B cell (primary cell): ENCODE measurements around the gene PREX1. TPM values are rescaled to one million over a fixed set of nuclear protein-coding genes. Genes with fewer than 3 reads are reported as not detected.

Experiments used
- ATAC-seq: fragments of 200-7000 bp; cut with Tn5 transposase; one replicate; pipeline ENCODE4 v1.10.0; 2021; ENCODE audit warnings: low read depth, mild to moderate bottlenecking, moderate number of reproducible peaks, moderate library complexity
- CTCF ChIA-PET: fragments of 350-600 bp; sonication (Branson Sonifier 250); formaldehyde crosslinking; loops from one replicate; lab custom pipeline; 2021; ENCODE audit warnings: antibody characterized with exemption, inconsistent platforms; lab: Charles Lee
- POLR2A ChIA-PET: fragments of 350-600 bp; sonication (Branson Sonifier 250); formaldehyde crosslinking; loops from one replicate; lab custom pipeline; 2021; ENCODE audit warnings: antibody characterized with exemption; lab: Charles Lee
- DNase-seq: peaks from one replicate; pipeline ENCODE4 v3.0.0; 2013
- H2AFZ ChIP-seq: 2 replicates; pipeline ENCODE4 v1.6.1; 2012; ENCODE audit warnings: mild to moderate bottlenecking, low read depth, low read length; ENCODE audit not compliant: insufficient read depth, poor library complexity, severe bottlenecking
- H3K27ac ChIP-seq, 2 donors: 1 replicate in 1 of 2; 2 replicates in 1 of 2; pipeline ENCODE4 v1.5.1; 2012 to 2013; ENCODE audit warnings: low read length in 2 of 2, mild to moderate bottlenecking in 2 of 2, moderate library complexity in 1 of 2
- H3K27me3 ChIP-seq, 4 experiments: fragments of 200-600 bp in 1 of 4; sonication (generic) in 1 of 4; replicated peaks in 1 of 4; 1 replicate in 2 of 4; 2 replicates in 2 of 4; pipeline versions ENCODE4 v1.6.1 to v1.7.0; 2013 to 2016; ENCODE audit warnings: low read length in 3 of 4, mild to moderate bottlenecking in 2 of 4, mixed read lengths in 1 of 4, moderate library complexity in 1 of 4; ENCODE audit not compliant: insufficient read depth in 4 of 4, control insufficient read depth in 3 of 4; ENCODE audit errors: control extremely low read depth in 1 of 4
- H3K36me3 ChIP-seq, 2 experiments: replicated peaks in 1 of 2; 1 replicate in 1 of 2; 2 replicates in 1 of 2; pipeline versions ENCODE4 v1.6.1 to v1.7.1; 2013; ENCODE audit warnings: low read length in 1 of 2; ENCODE audit not compliant: insufficient read depth in 2 of 2, control insufficient read depth in 1 of 2; ENCODE audit errors: control extremely low read depth in 1 of 2, extremely low read depth in 1 of 2
- H3K4me1 ChIP-seq, 2 donors: fragments of 200-600 bp in 1 of 2; sonication (generic) in 1 of 2; 1 replicate in 1 of 2; 2 replicates in 1 of 2; pipeline versions ENCODE4 v1.5.1 to v1.6.1; 2013 to 2017; ENCODE audit warnings: low read length in 2 of 2; ENCODE audit not compliant: control insufficient read depth in 2 of 2, insufficient read depth in 2 of 2
- H3K4me2 ChIP-seq: replicated peaks from 2 replicates; pipeline ENCODE3; 2012; ENCODE audit warnings: mild to moderate bottlenecking, low read depth, low read length; ENCODE audit not compliant: poor library complexity, severe bottlenecking
- H3K4me3 ChIP-seq, 5 experiments: fragments of 200-600 bp in 1 of 5; sonication (generic) in 1 of 5; 1 replicate in 3 of 5; 2 replicates in 2 of 5; pipeline versions ENCODE4 v1.5.1 to v1.7.0; 2011 to 2016; ENCODE audit warnings: low read length in 4 of 5, mild to moderate bottlenecking in 4 of 5, low read depth in 2 of 5, control low read depth in 1 of 5, moderate library complexity in 1 of 5; ENCODE audit not compliant: insufficient read depth in 1 of 5; ENCODE audit errors: control extremely low read depth in 1 of 5, extremely low read depth in 1 of 5
- H3K79me2 ChIP-seq: fragments of 200-600 bp; sonication (generic); one replicate; pipeline ENCODE4 v1.6.0; 2016; ENCODE audit warnings: low read length; ENCODE audit not compliant: control insufficient read depth, insufficient read depth
- H3K9ac ChIP-seq: fragments of 200-600 bp; sonication (generic); 2 replicates; pipeline ENCODE4 v1.6.1; 2017; ENCODE audit warnings: mild to moderate bottlenecking, low read length, moderate library complexity
- H3K9me3 ChIP-seq, 3 donors: one replicate each; pipeline versions ENCODE4 v1.6.1 to v1.7.1; 2013; ENCODE audit warnings: low read length in 2 of 3; ENCODE audit not compliant: control insufficient read depth in 2 of 3, insufficient read depth in 1 of 3; ENCODE audit errors: control extremely low read depth in 1 of 3
- H4K20me1 ChIP-seq: 2 replicates; pipeline ENCODE4 v1.6.0; 2012; ENCODE audit warnings: mild to moderate bottlenecking, low read length; ENCODE audit not compliant: insufficient read depth, control insufficient read depth, poor library complexity, severe bottlenecking
- H3K27ac Mint-ChIP-seq: one replicate; pipeline ENCODE4 v1.8.0; 2021; ENCODE audit warnings: mixed read lengths
- H3K27me3 Mint-ChIP-seq: one replicate; pipeline ENCODE4 v1.8.0; 2021; ENCODE audit warnings: mixed read lengths
- H3K4me1 Mint-ChIP-seq: one replicate; pipeline ENCODE4 v1.8.0; 2021; ENCODE audit warnings: mixed read lengths
- H3K4me3 Mint-ChIP-seq: one replicate; pipeline ENCODE4 v1.8.0; 2021; ENCODE audit warnings: mixed read lengths
- H3K9me3 Mint-ChIP-seq: one replicate; pipeline ENCODE4 v1.8.0; 2022; ENCODE audit warnings: mixed read lengths; ENCODE audit not compliant: insufficient read depth
- EZH2 ChIP-seq: IDR thresholded peaks from 2 replicates; pipeline ENCODE4 v1.6.1; 2012; ENCODE audit warnings: borderline replicate concordance, low read depth, mild to moderate bottlenecking, moderate library complexity, low read length; ENCODE audit not compliant: insufficient read depth, poor library complexity, severe bottlenecking
- WGBS: methylation state at CpG from one replicate; pipeline ENCODE4 v1.1.5; 2013; ENCODE audit warnings: missing lambda C conversion rate; ENCODE audit not compliant: insufficient coverage; 5-methylcytosine and 5-hydroxymethylcytosine counted together
- intact Hi-C: fragments of 100-400 bp; cut with micrococcal nuclease; formaldehyde crosslinking; loops from one replicate; pipeline ENCODE4 v1.10.0; 2022
- polyA plus RNA-seq: library from polyadenylated mRNA; depleted of rRNA; stranded (reverse); fragments of >200 nt; gene quantifications from 2 replicates; pipeline ENCODE4 v1.2.3, GENCODE V29; 2012
- total RNA-seq, 2 donors: library from RNA; stranded (reverse); fragments of 120-200 nt in 1 of 2; gene quantifications; 1 replicate in 1 of 2; 2 replicates in 1 of 2; pipeline versions ENCODE4 v1.2.3 to v1.2.4, GENCODE V29; 2013 to 2022
- TF ChIP-seq, protein P1 (sequence below): fragments of 200-600 bp; IDR thresholded peaks from one replicate; pipeline ENCODE4 v1.8.0; 2022; ENCODE audit warnings: antibody characterized with exemption, mild to moderate bottlenecking

Gene PREX1
- total and polyA plus RNA-seq, 2 donors (not counting 1 experiment from before 2014, with no cell fraction given): 79.1 to 99.4 TPM

DNA sequence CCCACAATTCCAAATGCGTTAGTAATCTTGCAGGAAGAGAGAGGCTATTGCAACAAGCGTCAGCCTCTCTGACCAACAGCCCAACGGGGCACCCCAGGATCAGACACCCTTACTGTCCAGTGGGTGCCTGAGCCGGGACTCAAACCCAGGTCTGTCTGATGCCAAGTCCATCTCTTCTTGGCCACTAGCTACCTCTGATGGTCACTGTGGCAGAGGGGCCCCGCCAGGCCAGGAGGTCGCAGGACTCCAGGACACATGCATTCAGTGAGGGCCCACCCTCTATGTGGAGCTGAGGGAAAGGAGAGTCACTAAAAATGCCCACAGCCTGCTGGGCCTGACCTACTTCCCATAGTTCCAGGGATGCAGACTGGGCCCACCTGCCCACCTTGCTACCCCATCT is 83.3 kb downstream of the PREX1 start:
- Histone ChIP-seq H3K4me2 (no peak overlapping the region), H2AFZ (no peak overlapping the region), H3K79me2 (peaks cover 86% of the 10 kb centered on the region), H3K27me3 (no peaks in the 10 kb centered on the region), H3K9ac (no peak overlapping the region), H3K27ac (no peak overlapping the region), H3K4me3 (no peak overlapping the region), H3K4me1 (peaks cover 32 to 48% of the 10 kb centered on the region in 2 donors), H3K9me3 (no peaks in the 10 kb centered on the region), H3K36me3 (peaks cover 0 to 63% of the 10 kb centered on the region in 2 experiments), H4K20me1 (peaks cover 81% of the 10 kb centered on the region)
- intact Hi-C loops: no loop called here
- Mint-ChIP-seq H3K27me3 (no peaks in the 10 kb centered on the region), H3K4me1 (peaks cover 46% of the 10 kb centered on the region), H3K27ac (no peak overlapping the region), H3K9me3 (no peaks in the 10 kb centered on the region), H3K4me3 (no peak overlapping the region)
- DNase-seq (no peak), ATAC-seq (no peak)
- CTCF ChIA-PET: interaction anchor here (1.1 kb wide), 1 partner anchor 19 kb away, joined by 3 read pairs; no protein-coding TSS in a partner anchor
- TF ChIP-seq, protein P1, sequence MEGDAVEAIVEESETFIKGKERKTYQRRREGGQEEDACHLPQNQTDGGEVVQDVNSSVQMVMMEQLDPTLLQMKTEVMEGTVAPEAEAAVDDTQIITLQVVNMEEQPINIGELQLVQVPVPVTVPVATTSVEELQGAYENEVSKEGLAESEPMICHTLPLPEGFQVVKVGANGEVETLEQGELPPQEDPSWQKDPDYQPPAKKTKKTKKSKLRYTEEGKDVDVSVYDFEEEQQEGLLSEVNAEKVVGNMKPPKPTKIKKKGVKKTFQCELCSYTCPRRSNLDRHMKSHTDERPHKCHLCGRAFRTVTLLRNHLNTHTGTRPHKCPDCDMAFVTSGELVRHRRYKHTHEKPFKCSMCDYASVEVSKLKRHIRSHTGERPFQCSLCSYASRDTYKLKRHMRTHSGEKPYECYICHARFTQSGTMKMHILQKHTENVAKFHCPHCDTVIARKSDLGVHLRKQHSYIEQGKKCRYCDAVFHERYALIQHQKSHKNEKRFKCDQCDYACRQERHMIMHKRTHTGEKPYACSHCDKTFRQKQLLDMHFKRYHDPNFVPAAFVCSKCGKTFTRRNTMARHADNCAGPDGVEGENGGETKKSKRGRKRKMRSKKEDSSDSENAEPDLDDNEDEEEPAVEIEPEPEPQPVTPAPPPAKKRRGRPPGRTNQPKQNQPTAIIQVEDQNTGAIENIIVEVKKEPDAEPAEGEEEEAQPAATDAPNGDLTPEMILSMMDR: no peak
- TF ChIP-seq EZH2: no peak
- WGBS: 94% methylated on average over 6 of the region's 6 CpGs
- POLR2A ChIA-PET: no interaction called here

DNA sequence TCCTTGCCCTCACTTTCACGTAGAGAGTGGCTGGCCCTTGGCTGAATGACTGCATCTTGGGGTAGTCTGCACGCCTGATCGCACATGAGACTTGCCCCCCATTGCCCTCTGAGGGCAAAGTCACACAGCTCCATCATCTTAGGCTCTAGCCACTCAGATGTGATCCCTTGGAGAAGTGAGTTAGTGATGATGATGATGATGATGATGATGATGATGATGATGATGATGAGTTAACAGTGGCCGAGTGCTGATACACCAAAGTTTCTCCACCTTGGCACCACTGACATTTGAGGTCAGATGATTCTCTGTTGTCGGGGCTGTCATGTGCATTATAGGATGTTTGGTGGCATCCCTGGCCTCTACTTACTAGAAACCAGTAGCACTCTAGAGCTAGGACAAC is 84.0 kb downstream of the PREX1 start:
- H3K4me3 Mint-ChIP-seq: no peak overlapping the region
- Histone ChIP-seq H3K36me3 (peaks cover 0 to 63% of the 10 kb centered on the region in 2 experiments), H3K79me2 (peaks cover 86% of the 10 kb centered on the region), H3K9ac (no peak overlapping the region), H3K4me3 (no peak overlapping the region), H3K4me2 (no peak overlapping the region), H3K27me3 (no peaks in the 10 kb centered on the region), H2AFZ (no peak overlapping the region), H4K20me1 (peaks cover 81% of the 10 kb centered on the region), H3K27ac (no peak overlapping the region), H3K4me1 (peaks cover 32 to 48% of the 10 kb centered on the region in 2 donors), H3K9me3 (no peaks in the 10 kb centered on the region)
- H3K9me3 Mint-ChIP-seq: no peaks in the 10 kb centered on the region
- ATAC-seq (no peak), DNase-seq (no peak)
- no peaks in the 10 kb centered on the region for H3K27me3 Mint-ChIP-seq
- ChIA-PET CTCF (interaction anchor here (1.1 kb wide), 1 partner anchor 18 kb away, joined by 3 read pairs; no protein-coding TSS in a partner anchor), POLR2A (no interaction called here)
- no peak for TF ChIP-seq EZH2
- TF ChIP-seq, protein P1: no peak
- peaks cover 46% of the 10 kb centered on the region for H3K4me1 Mint-ChIP-seq
- H3K27ac Mint-ChIP-seq: no peak overlapping the region
- 75% methylated on average over 2 of the region's 5 CpGs for WGBS
- intact Hi-C loops: no loop called here
